K562 (cell line): ENCODE measurements around the gene CDHR2.
A peak's percentile ranks its signal among the peaks of the same experiment; 100 is the strongest.

Source experiments
- ATF1 ChIP-seq, 2 experiments: fragments of 450-650 bp in 1 of 2; IDR thresholded peaks; 2 replicates each; pipeline ENCODE4 v1.6.1; 2016; ENCODE audit warnings: missing compliant biosample characterization in 1 of 2, missing genetic modification characterization in 1 of 2
- EZH2 ChIP-seq: IDR thresholded peaks from 2 replicates; pipeline ENCODE4 v1.6.1; 2012; ENCODE audit warnings: low read depth, mild to moderate bottlenecking, inconsistent platforms, low read length, borderline replicate concordance
- HLTF ChIP-seq: fragments of 450-650 bp; IDR thresholded peaks from 2 replicates; pipeline ENCODE4 v1.6.1; 2016
- HMG20A ChIP-seq: fragments of 450-650 bp; formaldehyde crosslinking; conservative IDR thresholded peaks from 2 replicates; pipeline ENCODE4 v1.4.0; 2020; ENCODE audit warnings: mild to moderate bottlenecking, mixed read lengths
- JUND ChIP-seq, 2 experiments: IDR thresholded peaks; 2 replicates in 1 of 2; 3 replicates in 1 of 2; pipeline ENCODE4 v1.6.1; 2011; ENCODE audit warnings: borderline replicate concordance in 2 of 2, low read depth in 2 of 2, low read length in 2 of 2, improper control_type of control experiment in 1 of 2, missing biosample characterization in 1 of 2, missing genetic modification characterization in 1 of 2, missing genetic modification reagents in 1 of 2
- POLR2A ChIP-seq: fragments of 450-650 bp; conservative IDR thresholded peaks from 2 replicates; pipeline ENCODE4 v1.6.1; 2016
- POLR2AphosphoS5 ChIP-seq: IDR thresholded peaks from 2 replicates; pipeline ENCODE4 v1.6.1; 2011; ENCODE audit warnings: mild to moderate bottlenecking, low read depth, low read length, moderate library complexity; ENCODE audit not compliant: control insufficient read depth, insufficient read depth
- RAD21 ChIP-seq, 2 experiments: fragments of 250-450 bp in 1 of 2; fragments of 450-650 bp in 1 of 2; sonication (Bioruptor Pico) in 1 of 2; formaldehyde crosslinking in 1 of 2; IDR thresholded peaks in 1 of 2; conservative IDR thresholded peaks in 1 of 2; 2 replicates each; pipeline versions ENCODE4 v1.4.0 to v1.8.0; 2020 to 2022; ENCODE audit warnings: mild to moderate bottlenecking in 2 of 2, moderate library complexity in 1 of 2
- RAD51 ChIP-seq: fragments of 450-650 bp; IDR thresholded peaks from 2 replicates; pipeline ENCODE4 v1.7.1; 2016; ENCODE audit warnings: low read depth, mild to moderate bottlenecking, borderline replicate concordance
- TCF7 ChIP-seq: sonication (generic); IDR thresholded peaks from 2 replicates; pipeline ENCODE4 v1.6.1; 2016; ENCODE audit warnings: antibody characterized with exemption, borderline replicate concordance
- THAP7 ChIP-seq: fragments of 250-450 bp; sonication (Bioruptor Pico); IDR thresholded peaks from 2 replicates; pipeline ENCODE4 v1.5.0; 2021
- ZBTB40 ChIP-seq, 2 experiments: fragments of 450-650 bp in 1 of 2; sonication (generic) in 1 of 2; formaldehyde crosslinking in 1 of 2; IDR thresholded peaks; 2 replicates each; pipeline versions ENCODE4 v1.7.1 to v1.9.0; 2016 to 2022; ENCODE audit warnings: inconsistent platforms in 1 of 2, mild to moderate bottlenecking in 1 of 2, missing genetic modification reagents in 1 of 2
- ZC3H8 ChIP-seq: fragments of 450-650 bp; IDR thresholded peaks from 2 replicates; pipeline ENCODE4 v1.6.1; 2017

- TF ChIP-seq ATF1 (CRISPR knock-in tag; IDR thresholded peaks at IDR 0.05) (no peak), ATF1 (tag; IDR thresholded peaks at IDR 0.05) (no peak), RAD51 (no peak), HLTF (no peak), ZBTB40 (IDR thresholded peaks at IDR 0.05) (no peak), ZBTB40 (CRISPR knock-in tag; IDR thresholded peaks at IDR 0.05) (no peak), POLR2A (peak; percentile 45), EZH2 (no peak), ZC3H8 (no peak), JUND (IDR thresholded peaks at IDR 0.05; ENCODE audit: borderline replicate concordance, low read depth, low read length) (no peak), JUND (tag; IDR thresholded peaks at IDR 0.05; ENCODE audit: borderline replicate concordance, low read depth, low read length) (no peak; the same call in 2 of the 3 replicates), POLR2AphosphoS5 (no peak), TCF7 (no peak), THAP7 (CRISPR knock-in tag) (no peak), RAD21 (CRISPR knock-in tag; conservative IDR thresholded peaks at IDR 0.05 in 1 of 2, IDR thresholded peaks at IDR 0.05 in 1 of 2) (no peak), HMG20A (CRISPR knock-in tag) (no peak)
Measured at GRCh38 chr5:176536132-176536901, 12.8 kb upstream of the CDHR2 start.
